ENCODE results near the gene POLR2C. TPM values are rescaled to one million over a fixed set of nuclear protein-coding genes. Genes with fewer than 3 reads are reported as not detected.

The POLR2C gene
- total and polyA plus RNA-seq, 10 of the 15 experiments (the other 5 are each of a cell fraction or from before 2014, with no cell fraction given), result 26.9 to 93.0 (median 57.8) TPM

- TF ChIP-seq JUND (IDR thresholded peaks at IDR 0.05; ENCODE audit: low read depth, low read length) (no peak), PML (IDR thresholded peaks at IDR 0.05; ENCODE audit: low read length) (peak; percentile 93; the same call in 1 of the 2 replicates), KDM1A (IDR thresholded peaks at IDR 0.05; ENCODE audit: borderline replicate concordance) (no peak), POLR2AphosphoS5 (IDR thresholded peaks at IDR 0.05; ENCODE audit: low read length) (peak; percentile 98), YY1 (IDR thresholded peaks at IDR 0.05; ENCODE audit: low read depth, low read length) (peak; percentile 88), SMC3 (IDR thresholded peaks at IDR 0.05; ENCODE audit: borderline replicate concordance, low read length) (peak; percentile 23; the same call in 1 of the 2 replicates), EP300 (IDR thresholded peaks at IDR 0.05; ENCODE audit: borderline replicate concordance in 1 of 2, control insufficient read depth in 1 of 2, low read depth in 2 of 2, low read length in 2 of 2) (no peak), HDAC2 (IDR thresholded peaks at IDR 0.05) (no peak), SMAD1 (IDR thresholded peaks at IDR 0.05; ENCODE audit: low read depth, partially characterized antibody) (peak; percentile 25), DPF2 (IDR thresholded peaks at IDR 0.05) (peak; percentile 54), EZH2 (IDR thresholded peaks at IDR 0.05; ENCODE audit: borderline replicate concordance, control insufficient read depth, low read depth, low read length) (no peak), RAD21 (IDR thresholded peaks at IDR 0.05; ENCODE audit: insufficient read depth, low read depth, low read length) (peak; percentile 36), CTCF (IDR thresholded peaks at IDR 0.05 in 2 of 3, conservative IDR thresholded peaks at IDR 0.05 in 1 of 3; ENCODE audit: control insufficient read depth in 2 of 3, extremely low read depth in 1 of 3, insufficient read depth in 1 of 3, low read depth in 3 of 3, low read length in 3 of 3) (peak; percentile 96 to 99 (median 96); a peak in 5 of 6 replicates), BRCA1 (IDR thresholded peaks at IDR 0.05; ENCODE audit: low read depth, low read length) (no peak), BCL3 (IDR thresholded peaks at IDR 0.05; ENCODE audit: borderline replicate concordance, insufficient read depth, low read depth, low read length, poor library complexity, severe bottlenecking) (no peak), ZBTB4 (CRISPR knock-in tag; IDR thresholded peaks at IDR 0.05) (no peak), GABPA (IDR thresholded peaks at IDR 0.05; ENCODE audit: low read depth) (peak; percentile 96), E4F1 (IDR thresholded peaks at IDR 0.05; ENCODE audit: borderline replicate concordance, partially characterized antibody) (no peak), POLR2AphosphoS2 (IDR thresholded peaks at IDR 0.05; ENCODE audit: low read depth, low read length) (peak; percentile 88; the same call in 1 of the 2 replicates), ZNF622 (IDR thresholded peaks at IDR 0.05) (no peak), SP1 (IDR thresholded peaks at IDR 0.05; ENCODE audit: low read depth, low read length) (no peak)
Measured at GRCh38 chr16:57462209-57462977, at the start of gene POLR2C (continued).
